SJCRH30 (cell line): ENCODE data around the gene LSP1. TPM values are rescaled to one million over a fixed set of nuclear protein-coding genes. Genes with fewer than 3 reads are reported as not detected.

Experiments used
- DNase-seq, 2 experiments: peaks; one replicate each; pipeline ENCODE4 v3.0.0-alpha.2; 2015 to 2020
- H3K27ac ChIP-seq: fragments of 250-450 bp; sonication (Bioruptor Pico); 2 replicates; pipeline ENCODE4 v1.5.1; 2020; ENCODE audit warnings: mild to moderate bottlenecking, moderate library complexity
- H3K27me3 ChIP-seq: fragments of 250-450 bp; sonication (Bioruptor Pico); 2 replicates; pipeline ENCODE4 v1.5.1; 2020; ENCODE audit warnings: mild to moderate bottlenecking, moderate library complexity
- H3K36me3 ChIP-seq: fragments of 250-450 bp; sonication (Bioruptor Pico); 2 replicates; pipeline ENCODE4 v1.5.1; 2020; ENCODE audit warnings: mild to moderate bottlenecking, moderate library complexity
- H3K4me1 ChIP-seq: fragments of 250-450 bp; sonication (Bioruptor Pico); 2 replicates; pipeline ENCODE4 v1.5.1; 2020; ENCODE audit warnings: mild to moderate bottlenecking, moderate library complexity
- H3K4me3 ChIP-seq: fragments of 250-450 bp; sonication (Bioruptor Pico); 2 replicates; pipeline ENCODE4 v1.5.1; 2020; ENCODE audit warnings: mild to moderate bottlenecking, moderate library complexity
- H3K9me3 ChIP-seq: fragments of 250-450 bp; sonication (Bioruptor Pico); replicated peaks from 2 replicates; pipeline ENCODE4 v1.5.1; 2020; ENCODE audit warnings: mild to moderate bottlenecking, moderate library complexity
- total RNA-seq: library from RNA; depleted of rRNA; stranded (reverse); fragments of >200 nt; shearing (Covaris generic); gene quantifications from 2 replicates; pipeline ENCODE4 v1.2.3, GENCODE V29; 2014

The LSP1 gene
- total RNA-seq, 1 experiment from 2014 or later: 15.0 TPM

DNA sequence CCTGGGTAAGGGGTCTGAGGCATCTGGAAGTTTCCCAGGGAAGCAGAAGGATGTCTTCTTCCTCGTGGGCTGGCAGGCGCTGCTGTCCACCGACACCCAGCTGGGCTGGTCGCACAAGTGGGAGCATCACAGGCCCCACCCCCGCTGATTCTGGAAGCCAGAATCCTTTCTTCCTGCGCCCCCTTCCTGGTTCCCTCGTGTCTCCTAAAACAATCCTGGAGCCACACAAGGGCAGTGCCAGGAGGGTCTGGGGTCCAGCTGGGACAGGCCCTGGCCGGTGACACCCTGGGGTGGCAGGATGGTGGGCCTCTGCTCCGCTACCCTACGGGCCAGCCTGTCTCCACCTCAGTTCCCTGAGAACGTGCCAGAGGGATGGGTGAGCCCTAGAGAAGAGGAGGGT, 4.2 kb downstream of the LSP1 start:
- Histone ChIP-seq H3K36me3 (no peaks in the 10 kb centered on the region), H3K4me1 (peaks cover 10% of the 10 kb centered on the region), H3K4me3 (no peak overlapping the region), H3K27ac (no peak overlapping the region), H3K9me3 (no peaks in the 10 kb centered on the region), H3K27me3 (peaks cover 31% of the 10 kb centered on the region)
- no peak for DNase-seq

GRCh38 chr11:1858154-1858553, 5.3 kb downstream of the LSP1 start:
- Histone ChIP-seq H3K27ac (no peak overlapping the region), H3K4me1 (peaks cover 10% of the 10 kb centered on the region), H3K27me3 (peaks cover 31% of the 10 kb centered on the region), H3K4me3 (no peak overlapping the region), H3K36me3 (no peaks in the 10 kb centered on the region), H3K9me3 (no peaks in the 10 kb centered on the region)
- DNase-seq: no peak

- no peak for DNase-seq
- Histone ChIP-seq H3K4me3 (no peak overlapping the region), H3K27ac (no peak overlapping the region), H3K4me1 (peaks cover 8% of the 10 kb centered on the region), H3K36me3 (no peaks in the 10 kb centered on the region), H3K27me3 (peaks cover 30% of the 10 kb centered on the region), H3K9me3 (no peaks in the 10 kb centered on the region)
Observed at GRCh38 chr11:1858576-1858975, 5.7 kb downstream of the LSP1 start.

GRCh38 chr11:1859004-1859403, 6.1 kb downstream of the LSP1 start:
- H3K27ac ChIP-seq: no peak overlapping the region
- peaks cover 10% of the 10 kb centered on the region for H3K4me1 ChIP-seq
- peaks cover 32% of the 10 kb centered on the region for H3K27me3 ChIP-seq
- no peaks in the 10 kb centered on the region for H3K9me3 ChIP-seq
- H3K36me3 ChIP-seq: no peaks in the 10 kb centered on the region
- no peak for DNase-seq
- H3K4me3 ChIP-seq: no peak overlapping the region

DNA sequence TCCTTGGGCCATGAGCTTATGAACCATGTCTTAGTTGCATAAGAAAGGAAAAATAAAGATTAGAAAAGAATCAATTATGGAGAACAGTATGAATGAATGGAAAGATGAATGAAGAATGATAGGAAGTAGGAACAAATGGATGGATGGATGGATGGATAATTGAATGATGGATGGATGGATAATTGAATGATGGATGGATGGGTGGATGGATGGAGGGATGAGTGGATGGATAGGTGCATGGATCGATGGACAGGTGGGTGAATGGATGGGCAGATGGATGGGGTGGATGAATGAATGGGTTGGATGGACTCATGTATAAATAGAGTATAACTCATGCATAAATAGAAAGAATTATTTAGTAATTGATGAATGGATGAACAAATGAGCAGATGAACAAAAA, 7.2 kb downstream of the LSP1 start:
- no peaks in the 10 kb centered on the region for H3K9me3 ChIP-seq
- no peak overlapping the region for H3K4me3 ChIP-seq
- H3K4me1 ChIP-seq: peaks cover 15% of the 10 kb centered on the region
- DNase-seq: no peak
- no peak overlapping the region for H3K27ac ChIP-seq
- H3K36me3 ChIP-seq: no peaks in the 10 kb centered on the region
- peaks cover 26% of the 10 kb centered on the region for H3K27me3 ChIP-seq

- Histone ChIP-seq H3K27me3 (peaks cover 13% of the 10 kb centered on the region), H3K36me3 (no peaks in the 10 kb centered on the region), H3K4me3 (no peak overlapping the region), H3K9me3 (no peaks in the 10 kb centered on the region), H3K27ac (no peak overlapping the region), H3K4me1 (peaks cover 15% of the 10 kb centered on the region)
- no peak for DNase-seq
Observed at GRCh38 chr11:1861435-1862411, 8.8 kb downstream of the LSP1 start.

GRCh38 chr11:1862588-1863351, 9.9 kb downstream of the LSP1 start:
- no peaks in the 10 kb centered on the region for H3K36me3 ChIP-seq
- H3K27me3 ChIP-seq: peaks cover 13% of the 10 kb centered on the region
- H3K4me3 ChIP-seq: no peak overlapping the region
- no peaks in the 10 kb centered on the region for H3K9me3 ChIP-seq
- H3K27ac ChIP-seq: no peak overlapping the region
- peaks cover 15% of the 10 kb centered on the region for H3K4me1 ChIP-seq
- no peak for DNase-seq

DNA sequence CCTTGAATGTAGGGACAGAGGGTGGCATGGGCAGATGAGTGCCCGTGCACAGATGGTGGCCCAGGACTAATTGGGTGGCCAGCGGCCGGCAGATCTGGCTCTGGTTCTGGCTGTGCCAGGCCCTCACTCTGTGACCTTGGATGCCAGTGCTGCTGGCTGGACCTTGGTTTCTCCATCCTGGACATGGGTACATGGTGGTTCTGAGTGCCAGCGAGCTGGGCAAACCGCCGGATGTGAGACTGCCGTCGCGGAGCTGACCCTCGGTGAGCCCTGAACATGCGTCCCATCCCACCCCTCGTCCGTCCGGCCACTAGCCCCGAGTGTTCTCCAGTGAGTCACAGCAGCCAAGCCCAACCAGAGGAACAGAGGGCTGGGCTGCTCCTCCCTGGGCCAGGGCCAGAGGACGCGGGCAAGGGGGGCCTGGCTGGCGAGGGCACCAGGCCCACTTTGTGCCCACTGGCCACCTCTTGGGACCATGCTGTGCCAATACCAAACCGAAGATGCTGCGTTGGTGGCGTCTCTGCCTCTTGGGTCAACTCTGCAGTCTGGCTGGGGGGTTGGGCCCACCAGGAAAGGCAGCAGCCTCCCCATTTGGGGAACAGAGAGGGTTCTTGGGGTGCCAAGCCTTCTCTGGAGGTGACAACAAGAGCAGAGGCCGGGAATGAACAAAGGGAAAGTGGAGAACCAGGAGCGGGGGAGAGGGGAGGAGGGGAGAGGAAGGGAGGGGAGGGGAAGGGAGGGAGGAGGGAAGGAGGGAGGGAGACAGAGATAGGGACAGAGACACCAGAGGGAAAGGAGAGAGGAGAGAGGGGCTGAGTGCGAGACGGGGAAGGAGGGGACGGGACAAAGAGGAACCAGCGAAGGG, 10.7 kb downstream of the LSP1 start:
- Histone ChIP-seq H3K4me1 (peaks cover 19% of the 10 kb centered on the region), H3K36me3 (no peaks in the 10 kb centered on the region), H3K9me3 (no peaks in the 10 kb centered on the region), H3K27ac (no peak overlapping the region), H3K27me3 (peaks cover 17% of the 10 kb centered on the region), H3K4me3 (no peak overlapping the region)
- peak; percentile 56 to 64 for DNase-seq

DNA sequence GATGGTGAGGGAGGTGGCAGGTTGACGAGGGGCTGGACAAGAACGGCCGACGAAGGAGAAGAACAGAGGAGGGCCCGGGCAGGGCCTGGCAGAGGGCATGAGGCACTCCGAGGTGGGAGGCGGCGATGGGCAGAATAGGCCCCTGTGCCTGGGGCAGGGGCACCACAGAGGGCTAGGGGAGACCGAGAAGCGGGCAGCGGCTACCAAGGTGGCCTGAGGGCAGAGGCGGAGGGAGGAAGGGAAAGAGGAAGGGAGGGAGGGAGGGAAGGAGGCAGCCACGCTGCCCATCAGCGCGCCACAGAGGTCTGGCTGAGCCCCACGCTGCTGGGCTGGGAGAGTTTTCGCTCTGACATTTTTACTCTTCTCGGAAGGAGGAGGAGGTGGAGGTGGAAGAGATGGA, 11.3 kb downstream of the LSP1 start:
- H3K4me1 ChIP-seq: peaks cover 25% of the 10 kb centered on the region
- H3K27ac ChIP-seq: no peak overlapping the region
- no peak for DNase-seq
- H3K27me3 ChIP-seq: peaks cover 20% of the 10 kb centered on the region
- no peak overlapping the region for H3K4me3 ChIP-seq
- H3K9me3 ChIP-seq: no peaks in the 10 kb centered on the region
- H3K36me3 ChIP-seq: no peaks in the 10 kb centered on the region

DNA sequence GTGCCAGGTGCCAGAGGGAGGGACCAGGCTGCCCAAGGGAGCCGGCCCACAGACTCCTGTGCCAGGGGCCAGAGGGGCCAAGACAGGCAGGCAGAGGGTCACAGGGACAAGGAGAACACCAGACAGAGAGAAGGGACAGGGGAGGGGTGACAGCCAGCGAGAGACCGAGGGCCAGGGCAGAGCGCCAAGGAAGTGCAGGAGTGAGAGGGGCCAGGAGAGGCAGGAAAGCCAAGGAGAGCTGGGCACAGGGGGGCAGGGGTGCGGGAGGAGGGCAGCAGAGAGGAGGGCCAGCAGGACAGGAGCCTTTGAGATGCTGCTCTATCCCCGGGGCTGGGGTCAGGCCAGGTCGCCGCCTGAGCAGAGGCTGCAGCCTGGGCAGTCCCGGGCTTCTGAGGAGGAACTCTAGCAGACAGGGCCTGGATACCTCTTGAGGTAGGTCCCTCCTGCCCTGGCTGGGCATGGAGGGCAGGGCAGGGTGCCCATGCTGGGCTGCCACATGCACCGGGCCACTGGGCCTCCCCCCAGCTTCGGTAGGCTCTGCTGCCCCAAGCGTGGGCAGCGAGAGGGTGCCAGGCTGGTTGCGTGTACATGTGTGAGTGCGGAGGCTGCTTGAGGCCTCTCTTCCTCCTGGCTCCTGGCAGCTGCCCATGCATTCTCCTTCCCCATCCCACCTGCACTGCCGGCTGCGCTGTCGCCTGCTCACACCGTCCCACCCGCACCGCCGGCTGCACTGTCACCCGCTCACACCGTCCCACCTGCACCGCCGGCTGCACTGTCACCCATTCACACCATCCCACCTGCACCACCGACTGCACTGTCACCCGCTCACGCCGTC, 12.2 kb downstream of the LSP1 start:
- H3K9me3 ChIP-seq: no peaks in the 10 kb centered on the region
- no peak overlapping the region for H3K27ac ChIP-seq
- no peak overlapping the region for H3K4me3 ChIP-seq
- H3K4me1 ChIP-seq: peaks cover 26% of the 10 kb centered on the region
- H3K36me3 ChIP-seq: no peaks in the 10 kb centered on the region
- H3K27me3 ChIP-seq: peaks cover 28% of the 10 kb centered on the region
- DNase-seq: no peak

DNA sequence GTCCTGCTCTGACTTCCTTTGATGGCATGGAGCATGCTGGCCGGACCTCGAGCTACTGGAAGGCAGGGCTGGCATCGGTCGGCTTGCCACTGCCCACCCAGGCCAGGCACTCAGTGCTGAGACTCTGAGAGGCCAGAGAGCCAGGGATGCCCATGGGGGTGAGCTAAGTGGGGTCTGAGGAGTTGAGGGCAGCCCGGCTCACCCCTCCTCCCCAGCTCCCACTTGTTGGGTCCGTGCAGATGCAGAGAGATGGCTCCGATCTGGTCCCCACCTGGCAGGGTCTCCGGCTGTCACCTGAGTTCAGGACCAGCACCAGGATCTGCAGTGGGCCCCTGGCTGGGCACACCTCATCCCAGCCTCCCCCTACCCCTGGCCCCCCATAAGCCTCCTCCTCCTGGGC, 13.3 kb downstream of the LSP1 start:
- H3K4me1 ChIP-seq: peaks cover 34% of the 10 kb centered on the region
- no peak for DNase-seq
- H3K27me3 ChIP-seq: peaks cover 29% of the 10 kb centered on the region

DNA sequence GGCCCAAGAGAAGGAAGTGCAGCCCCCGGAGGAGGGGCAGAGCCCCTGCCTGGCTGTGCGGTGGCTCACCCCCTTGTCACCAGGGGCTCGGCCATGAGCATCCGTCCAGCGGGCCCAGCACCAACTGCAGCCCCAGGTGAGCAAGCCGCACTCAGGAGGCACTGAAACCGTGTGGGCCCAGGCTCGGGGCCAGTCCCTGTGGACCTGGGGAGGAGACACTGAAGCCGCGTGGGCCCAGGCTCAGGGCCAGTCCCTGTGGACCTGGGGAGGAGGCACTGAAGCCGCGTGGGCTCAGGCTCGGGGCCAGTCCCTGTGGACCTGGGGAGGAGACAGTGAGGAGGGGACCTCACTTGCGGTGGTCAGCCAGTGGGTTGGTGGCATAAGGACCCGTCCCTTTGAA, 13.9 kb downstream of the LSP1 start:
- Histone ChIP-seq H3K4me1 (peaks cover 37% of the 10 kb centered on the region), H3K27me3 (peaks cover 29% of the 10 kb centered on the region), H3K36me3 (no peaks in the 10 kb centered on the region), H3K4me3 (no peak overlapping the region), H3K9me3 (no peaks in the 10 kb centered on the region), H3K27ac (no peak overlapping the region)
- no peak for DNase-seq

More for the DNA sequence above, 13.3 kb downstream of the LSP1 start:
- no peak overlapping the region for H3K27ac ChIP-seq
- H3K4me3 ChIP-seq: no peak overlapping the region
- H3K36me3 ChIP-seq: no peaks in the 10 kb centered on the region
- no peaks in the 10 kb centered on the region for H3K9me3 ChIP-seq

DNA sequence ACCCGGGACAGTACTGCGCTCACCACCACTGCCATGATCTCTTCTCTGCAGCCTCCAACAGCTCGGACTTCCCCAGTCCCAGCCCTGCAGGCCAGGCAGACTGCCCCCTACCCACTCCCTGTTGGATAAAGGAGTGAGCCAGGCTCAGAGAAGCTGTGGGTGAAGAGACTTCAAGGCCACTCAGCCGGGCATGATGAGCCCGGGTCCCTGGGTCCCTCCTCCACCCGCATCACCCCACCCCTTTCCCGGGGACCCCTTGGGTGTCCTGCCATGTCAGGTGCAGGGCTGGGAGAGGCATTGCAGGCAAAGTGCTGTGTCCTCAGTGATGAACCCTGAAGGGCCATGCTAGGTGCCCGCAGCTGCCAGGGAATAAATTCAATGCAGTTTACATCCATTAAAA, 14.5 kb downstream of the LSP1 start:
- Histone ChIP-seq H3K27ac (no peak overlapping the region), H3K4me3 (no peak overlapping the region), H3K4me1 (peaks cover 37% of the 10 kb centered on the region), H3K9me3 (no peaks in the 10 kb centered on the region), H3K27me3 (peaks cover 26% of the 10 kb centered on the region), H3K36me3 (no peaks in the 10 kb centered on the region)
- DNase-seq: no peak
